Amygdala (tissue), 56 donors: ENCODE data around the gene TAS2R46.
"Not testable (repeated sequence)": the region's sequence is repeated elsewhere in the genome, so short reads cannot be mapped to it uniquely, and the experiment has no call there.

Experiments
- DNase-seq, 56 donors: peaks; one replicate each; lab custom pipeline; 2025; lab: John Stamatoyannopoulos, UW

The TAS2R46 gene, protein sequence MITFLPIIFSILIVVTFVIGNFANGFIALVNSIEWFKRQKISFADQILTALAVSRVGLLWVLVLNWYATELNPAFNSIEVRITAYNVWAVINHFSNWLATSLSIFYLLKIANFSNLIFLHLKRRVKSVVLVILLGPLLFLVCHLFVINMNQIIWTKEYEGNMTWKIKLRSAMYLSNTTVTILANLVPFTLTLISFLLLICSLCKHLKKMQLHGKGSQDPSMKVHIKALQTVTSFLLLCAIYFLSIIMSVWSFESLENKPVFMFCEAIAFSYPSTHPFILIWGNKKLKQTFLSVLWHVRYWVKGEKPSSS

GRCh38 chr12:11062194-11062593 is at the start of gene TAS2R46:
TAS2R46 (minus strand) TSS chr12:11062294; CDS start chr12:11062294, 0 bp downstream.
- not testable (repeated sequence) for DNase-seq

DNA sequence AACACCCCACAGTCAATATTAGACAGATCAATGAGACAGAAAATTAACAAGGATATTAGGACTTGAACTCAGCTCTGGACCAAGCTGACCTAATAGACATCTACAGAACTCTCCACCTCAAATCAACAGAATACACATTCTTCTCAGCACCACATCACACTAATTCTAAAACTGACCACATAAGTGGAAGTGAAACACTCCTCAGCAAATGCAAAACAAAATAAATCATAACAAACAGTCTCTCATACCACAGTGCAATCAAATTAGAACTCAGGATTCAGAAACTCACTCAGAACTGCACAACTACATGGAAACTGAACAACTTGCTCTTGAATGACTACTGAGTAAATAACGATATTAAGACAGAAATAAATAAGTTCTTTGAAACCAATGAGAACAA is 49.1 kb upstream of the TAS2R46 start:
- DNase-seq: not testable (repeated sequence)

GRCh38 chr12:11108862-11109261 is 46.8 kb upstream of the TAS2R46 start:
- no peak for DNase-seq

GRCh38 chr12:11107719-11108118 is 45.6 kb upstream of the TAS2R46 start:
- no peak for DNase-seq

GRCh38 chr12:11106288-11106687 is 44.2 kb upstream of the TAS2R46 start:
- DNase-seq: no peak

GRCh38 chr12:11105546-11105945 is 43.5 kb upstream of the TAS2R46 start:
- no peak for DNase-seq

- not testable (repeated sequence) for DNase-seq
These were observed 32.8 kb upstream of the TAS2R46 start for GRCh38 chr12:11094910-11095309.

GRCh38 chr12:11092128-11092527 is 30.0 kb upstream of the TAS2R46 start, which contains the start of gene TAS2R43:
TAS2R43 (minus strand) TSS chr12:11092313; CDS start chr12:11092229, 84 bp downstream.
- DNase-seq: no peak

DNA sequence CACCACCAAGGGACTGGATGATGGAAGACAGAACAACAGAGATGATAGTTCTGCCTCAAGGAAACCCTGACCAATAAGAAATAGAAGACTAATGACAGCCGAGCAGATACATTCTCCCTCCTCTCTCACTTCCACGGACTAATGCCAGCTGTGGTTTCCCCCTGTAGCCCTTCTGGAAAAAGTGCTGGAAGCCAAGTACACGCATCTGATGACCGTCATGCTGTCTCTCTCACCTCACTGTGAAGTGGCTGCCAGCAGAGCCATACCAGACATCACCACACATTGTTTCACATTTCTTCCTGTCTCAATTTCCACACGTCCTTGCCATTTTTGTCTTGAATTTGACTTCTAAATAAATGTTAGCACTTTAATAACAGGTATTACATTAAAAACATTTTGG is 27.2 kb upstream of the TAS2R46 start:
- no peak for DNase-seq

DNA sequence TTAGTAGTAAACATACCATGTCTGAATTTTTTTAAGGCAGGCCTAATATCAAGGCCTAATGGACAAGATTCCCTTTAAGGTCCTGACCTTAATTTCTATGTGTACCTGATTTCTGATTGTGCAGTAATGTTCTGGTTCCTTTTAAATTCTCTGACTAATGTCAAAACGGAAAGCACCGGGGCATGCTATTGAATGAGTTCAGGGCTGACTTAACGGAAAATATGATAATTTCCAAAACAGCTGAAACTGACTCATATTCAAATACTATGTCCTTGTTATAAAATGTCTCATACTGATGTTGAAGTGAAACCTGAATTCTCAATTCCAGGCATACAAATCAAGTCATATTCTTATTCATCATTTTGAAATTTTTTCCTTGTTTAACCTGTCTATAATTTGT is 23.3 kb upstream of the TAS2R46 start:
- DNase-seq: no peak

DNA sequence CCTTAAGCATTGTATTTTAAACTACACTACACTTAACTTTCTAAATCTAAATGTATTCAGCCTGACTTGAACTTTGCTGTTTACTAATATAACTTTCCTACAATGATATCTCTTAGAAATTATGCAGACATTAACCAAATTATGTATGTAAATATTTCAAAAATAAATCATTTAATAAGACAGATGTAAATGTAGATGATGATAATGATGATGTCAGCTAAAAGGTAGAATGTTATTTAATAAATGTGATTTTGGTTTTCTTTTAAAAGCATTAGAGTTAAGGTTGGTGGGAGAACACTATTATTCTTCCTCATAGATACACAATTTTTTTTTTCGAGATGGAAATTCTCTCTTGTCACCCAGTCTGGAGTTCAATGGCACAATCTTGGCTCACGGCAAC is 19.9 kb upstream of the TAS2R46 start:
- no peak for DNase-seq

GRCh38 chr12:11078246-11078645 is 16.2 kb upstream of the TAS2R46 start:
- no peak for DNase-seq

GRCh38 chr12:11075642-11076041 is 13.5 kb upstream of the TAS2R46 start:
- no peak for DNase-seq

DNA sequence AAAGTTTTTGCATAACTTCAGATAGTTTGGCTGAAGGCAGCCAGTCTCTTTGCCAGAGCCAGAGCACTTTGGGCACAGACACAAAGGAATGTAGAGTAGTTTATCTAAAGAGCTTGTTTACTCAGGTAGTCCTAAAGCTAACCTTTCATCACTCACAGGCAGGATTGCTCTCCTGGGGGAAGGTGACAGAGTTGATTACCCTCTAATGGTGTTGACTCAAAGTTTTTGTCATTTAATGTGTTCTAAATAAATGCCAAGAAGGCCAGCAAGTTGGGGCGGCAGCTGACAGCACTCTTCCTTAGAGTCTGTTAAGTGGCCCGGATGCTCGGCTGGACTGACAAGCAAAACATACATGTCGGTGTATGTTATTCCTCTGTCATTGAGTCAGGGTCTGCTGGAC is 9.3 kb upstream of the TAS2R46 start:
- no peak for DNase-seq

DNA sequence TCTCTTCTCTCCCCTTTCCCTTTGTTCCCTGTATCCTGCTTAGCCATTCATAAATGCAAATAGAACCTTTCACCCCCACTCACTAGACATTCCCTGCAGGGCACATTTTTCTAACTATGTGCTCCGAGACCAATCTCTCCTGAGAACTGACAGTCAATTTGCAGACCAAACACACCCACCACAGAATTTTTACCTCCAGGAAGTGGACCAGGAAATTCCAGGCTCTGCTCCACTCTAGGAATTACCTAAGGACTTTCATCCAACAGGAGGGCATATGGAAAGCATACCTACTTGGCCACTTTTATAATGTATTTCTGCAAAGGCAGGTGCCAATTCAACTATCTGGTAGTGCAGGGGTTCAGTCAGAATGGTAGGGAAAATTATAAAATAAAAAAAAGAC is 8.9 kb upstream of the TAS2R46 start:
- no peak for DNase-seq

DNA sequence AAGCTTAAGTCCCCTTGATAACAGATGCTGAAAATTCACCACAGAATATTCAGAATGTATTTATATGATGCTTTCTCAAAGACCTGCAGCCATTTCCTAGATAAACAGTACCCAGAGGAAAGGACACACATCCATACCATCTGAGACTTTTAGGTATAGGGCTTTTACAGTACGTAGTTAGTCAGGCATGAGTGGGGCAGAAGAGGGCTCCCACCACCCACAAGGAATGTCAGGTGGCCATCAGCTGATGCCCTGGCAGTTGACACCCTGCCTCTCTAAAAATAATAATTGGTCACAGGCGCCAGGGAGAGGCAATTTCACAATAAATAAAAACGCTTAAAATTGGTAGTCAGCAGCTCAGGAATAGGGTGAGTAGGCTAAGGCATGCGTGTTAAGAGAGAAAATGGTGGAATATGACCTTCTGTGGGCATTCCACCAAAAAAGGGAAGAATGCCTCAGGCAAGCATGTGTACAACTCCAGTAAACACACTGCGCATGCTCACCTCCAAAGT is 7.8 kb upstream of the TAS2R46 start:
- no peak for DNase-seq

DNA sequence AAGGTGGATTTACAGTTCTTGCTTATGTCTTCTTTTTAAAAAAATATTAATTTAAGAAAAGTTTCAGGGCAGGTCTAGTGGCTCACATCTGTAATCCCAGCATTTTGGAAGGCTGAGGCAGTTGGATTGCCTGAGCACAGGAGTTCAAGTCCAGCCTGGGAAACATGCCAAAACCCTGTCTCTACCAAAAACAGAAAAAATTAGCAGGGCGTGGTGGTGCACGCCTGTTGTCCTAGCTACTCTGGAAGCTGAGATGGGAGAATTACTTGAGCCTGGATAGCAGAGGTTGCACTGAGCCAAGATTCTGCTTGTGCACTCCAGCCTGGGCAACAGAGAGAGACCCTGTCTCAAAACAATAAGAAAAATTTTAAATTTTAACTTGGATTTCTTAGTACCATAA is 5.4 kb upstream of the TAS2R46 start:
- DNase-seq: no peak

GRCh38 chr12:11059784-11060183 is 2.3 kb downstream of the TAS2R46 start:
- DNase-seq: no peak

DNA sequence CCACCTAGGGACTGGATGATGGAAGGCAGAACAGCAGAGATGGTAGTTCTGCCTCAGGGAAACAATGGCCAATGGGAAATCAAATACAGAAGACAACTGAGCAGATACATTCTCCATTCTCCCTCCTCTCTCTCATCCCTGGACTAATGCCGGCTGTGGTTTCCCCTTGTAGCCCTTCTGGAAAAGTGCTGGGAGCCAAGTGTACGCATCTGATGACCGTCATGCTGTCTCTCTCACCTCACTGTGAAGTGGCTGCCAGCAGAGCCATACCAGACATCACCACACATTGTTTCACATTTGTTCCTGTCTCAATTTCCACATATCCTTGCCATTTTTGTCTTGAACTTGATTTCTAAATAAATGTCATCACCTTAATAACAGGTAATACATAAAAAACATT is 3.1 kb downstream of the TAS2R46 start:
- DNase-seq: no peak

DNA sequence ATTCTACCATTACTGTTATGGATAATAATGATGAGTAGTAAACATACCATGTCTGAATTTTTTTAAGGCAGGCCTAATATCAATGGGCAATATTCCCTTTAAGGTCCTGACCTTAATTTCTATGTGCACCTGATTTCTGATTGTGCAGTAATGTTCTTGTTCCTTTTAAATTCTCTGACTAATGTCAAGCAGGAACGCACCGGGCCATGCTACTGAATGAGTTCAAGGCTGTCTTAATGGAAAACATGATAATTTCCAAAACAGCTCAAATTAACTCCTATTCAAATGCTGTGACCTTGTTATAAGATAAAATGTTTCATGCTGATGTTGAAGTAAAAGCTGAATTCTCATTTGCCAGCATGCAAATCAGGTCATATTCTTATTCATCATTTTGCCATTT is 6.8 kb downstream of the TAS2R46 start:
- DNase-seq: no peak

GRCh38 chr12:11049806-11050531 is 12.1 kb downstream of the TAS2R46 start:
- DNase-seq: not testable (repeated sequence)

GRCh38 chr12:11041366-11041765 is 20.7 kb downstream of the TAS2R46 start:
- not testable (repeated sequence) for DNase-seq
